SK-N-SH (cell line): ENCODE data around the gene TNFSF11. TPM values are rescaled to one million over a fixed set of nuclear protein-coding genes. Genes with fewer than 3 reads are reported as not detected.
A peak's percentile ranks its signal among the peaks of the same experiment; 100 is the strongest.

Experiments used
- CTCF ChIA-PET: fragments of 300-600, 350-600 bp; formaldehyde crosslinking; extraction: SDS; loops from one replicate; lab custom pipeline; 2021; lab: Yijun Ruan, JAX
- POLR2A ChIA-PET: fragments of 350-600 bp; sonication (Branson Sonifier 250); formaldehyde crosslinking; extraction: SDS; loops from one replicate; lab custom pipeline; 2020; ENCODE audit warnings: antibody characterized with exemption, inconsistent platforms; lab: Yijun Ruan, JAX
- DNase-seq: peaks from one replicate; pipeline ENCODE4 v3.0.0; 2012
- H2AFZ ChIP-seq: fragments of 200-600 bp; sonication (generic); 2 replicates; pipeline ENCODE4 v1.8.1; 2016; ENCODE audit warnings: antibody characterized with exemption, mild to moderate bottlenecking, low read depth
- H3F3A ChIP-seq: fragments of 200-600 bp; sonication (generic); replicated peaks from 2 replicates; pipeline ENCODE3; 2016; ENCODE audit warnings: antibody characterized with exemption, mild to moderate bottlenecking; ENCODE audit not compliant: insufficient read depth
- H3K27ac ChIP-seq, 2 experiments: fragments of 200-500 bp in 1 of 2; fragments of 200-600 bp in 1 of 2; sonication (Bioruptor generic) in 1 of 2; sonication (generic), shearing (Covaris generic) in 1 of 2; 2 replicates each; pipeline versions ENCODE4 v1.5.1 to v1.6.1; 2014 to 2016; ENCODE audit warnings: low read depth in 2 of 2, inconsistent platforms in 1 of 2, low read length in 1 of 2, mild to moderate bottlenecking in 1 of 2, mixed read lengths in 1 of 2
- H3K27me3 ChIP-seq: fragments of 200-600 bp; sonication (generic), shearing (Covaris generic); 2 replicates; pipeline ENCODE4 v1.6.1; 2016; ENCODE audit warnings: mixed run types; ENCODE audit not compliant: insufficient read depth
- H3K36me3 ChIP-seq, 2 experiments: fragments of 200-500 bp in 1 of 2; fragments of 200-600 bp in 1 of 2; sonication (Bioruptor generic) in 1 of 2; sonication (generic) in 1 of 2; replicated peaks in 1 of 2; 2 replicates each; pipeline versions ENCODE3 to v1.5.1; 2014 to 2016; ENCODE audit warnings: low read length in 1 of 2, mild to moderate bottlenecking in 1 of 2; ENCODE audit not compliant: insufficient read depth in 2 of 2, control insufficient read depth in 1 of 2
- H3K4me1 ChIP-seq, 2 experiments: fragments of 200-500 bp in 1 of 2; fragments of 200-600 bp in 1 of 2; sonication (Bioruptor generic) in 1 of 2; sonication (generic), shearing (Covaris generic) in 1 of 2; 2 replicates each; pipeline versions ENCODE4 v1.5.1 to v1.6.1; 2014 to 2016; ENCODE audit warnings: low read depth in 1 of 2, low read length in 1 of 2, mixed run types in 1 of 2; ENCODE audit not compliant: insufficient read depth in 2 of 2, control insufficient read depth in 1 of 2
- H3K4me2 ChIP-seq: fragments of 200-600 bp; sonication (generic), shearing (Covaris generic); 2 replicates; pipeline ENCODE4 v1.6.1; 2017; ENCODE audit warnings: mixed run types
- H3K4me3 ChIP-seq, 2 experiments: fragments of 200-500 bp in 1 of 2; fragments of 200-600 bp in 1 of 2; sonication (Bioruptor generic) in 1 of 2; sonication (generic), shearing (Covaris generic) in 1 of 2; 2 replicates each; pipeline versions ENCODE4 v1.5.1 to v1.8.1; 2014 to 2016; ENCODE audit warnings: low read depth in 2 of 2, inconsistent platforms in 1 of 2, low read length in 1 of 2, mild to moderate bottlenecking in 1 of 2, mixed read lengths in 1 of 2, moderate library complexity in 1 of 2
- H3K79me2 ChIP-seq: fragments of 200-600 bp; sonication (generic); 2 replicates; pipeline ENCODE4 v1.8.1; 2017; ENCODE audit warnings: mild to moderate bottlenecking; ENCODE audit not compliant: insufficient read depth
- H3K9ac ChIP-seq: fragments of 200-600 bp; sonication (generic); 2 replicates; pipeline ENCODE4 v1.6.1; 2017; ENCODE audit warnings: mixed run types
- H3K9me2 ChIP-seq: fragments of 200-600 bp; sonication (generic); 2 replicates; pipeline ENCODE4 v1.6.1; 2017; ENCODE audit warnings: mixed run types
- H3K9me3 ChIP-seq: fragments of 200-600 bp; sonication (generic); 2 replicates; pipeline ENCODE4 v1.6.1; 2017; ENCODE audit warnings: mixed run types, mild to moderate bottlenecking, moderate library complexity
- H4K20me1 ChIP-seq: fragments of 200-600 bp; sonication (generic); 2 replicates; pipeline ENCODE4 v1.6.1; 2017; ENCODE audit warnings: mild to moderate bottlenecking, mixed run types; ENCODE audit not compliant: insufficient read depth
- ELF1 ChIP-seq: IDR thresholded peaks from 2 replicates; pipeline ENCODE4 v1.4.0; 2012
- EP300 ChIP-seq, 2 experiments: IDR thresholded peaks; 2 replicates each; pipeline versions ENCODE4 v1.4.0 to v1.6.1; 2012; ENCODE audit warnings: borderline replicate concordance in 1 of 2, low read depth in 1 of 2, low read length in 1 of 2
- EZH2phosphoT487 ChIP-seq: fragments of 200-600 bp; sonication (generic); IDR thresholded peaks from 2 replicates; pipeline ENCODE4 v1.6.1; 2017; ENCODE audit warnings: low read depth, mixed run types, mild to moderate bottlenecking, antibody characterized with exemption, moderate library complexity, borderline replicate concordance
- FOXJ3 ChIP-seq: sonication (generic); formaldehyde crosslinking; IDR thresholded peaks from 2 replicates; pipeline ENCODE4 v1.5.1; 2020; ENCODE audit warnings: mild to moderate bottlenecking, missing genetic modification reagents
- GABPA ChIP-seq: IDR thresholded peaks from 2 replicates; pipeline ENCODE4 v1.4.0; 2012; ENCODE audit warnings: low read depth, mild to moderate bottlenecking
- JUND ChIP-seq: IDR thresholded peaks from 2 replicates; pipeline ENCODE4 v1.4.0; 2012
- MAX ChIP-seq: IDR thresholded peaks from 2 replicates; pipeline ENCODE4 v1.4.0; 2012; ENCODE audit warnings: low read depth
- MEF2A ChIP-seq: IDR thresholded peaks from 2 replicates; pipeline ENCODE4 v1.4.0; 2012; ENCODE audit warnings: low read depth, borderline replicate concordance
- MXI1 ChIP-seq: IDR thresholded peaks from 2 replicates; pipeline ENCODE4 v1.6.1; 2012; ENCODE audit warnings: mild to moderate bottlenecking, low read depth, low read length, improper control_type of control experiment
- NFIC ChIP-seq: IDR thresholded peaks from 2 replicates; pipeline ENCODE4 v1.4.0; 2012; ENCODE audit warnings: borderline replicate concordance
- NRF1 ChIP-seq: IDR thresholded peaks from 2 replicates; pipeline ENCODE4 v1.6.1; 2012; ENCODE audit warnings: low read depth, mild to moderate bottlenecking, low read length
- POLR2AphosphoS5 ChIP-seq: IDR thresholded peaks from 2 replicates; pipeline ENCODE4 v1.6.1; 2012; ENCODE audit warnings: low read depth, low read length
- RCOR1 ChIP-seq: fragments of 150-350 bp; IDR thresholded peaks from 2 replicates; pipeline ENCODE4 v1.6.1; 2017; ENCODE audit warnings: antibody characterized with exemption, low read length
- RXRA ChIP-seq: IDR thresholded peaks from 2 replicates; pipeline ENCODE4 v1.4.0; 2012; ENCODE audit warnings: low read depth, mild to moderate bottlenecking, borderline replicate concordance
- SIN3A ChIP-seq: IDR thresholded peaks from 2 replicates; pipeline ENCODE4 v1.6.1; 2012; ENCODE audit warnings: low read depth, mild to moderate bottlenecking, low read length, moderate library complexity, borderline replicate concordance
- SMC3 ChIP-seq: IDR thresholded peaks from 2 replicates; pipeline ENCODE4 v1.6.1; 2012; ENCODE audit warnings: low read depth, low read length, improper control_type of control experiment
- TCF12 ChIP-seq: IDR thresholded peaks from 2 replicates; pipeline ENCODE4 v1.4.0; 2012
- WGBS: methylation state at CpG from one replicate; pipeline ENCODE4 v1.1.6; 2017; ENCODE audit warnings: low lambda C conversion rate; 5-methylcytosine and 5-hydroxymethylcytosine counted together
- polyA plus RNA-seq, 3 experiments: library from polyadenylated mRNA; depleted of rRNA; stranded (reverse); fragments of >200 nt; gene quantifications; 2 replicates each; pipeline ENCODE4 v1.2.3, GENCODE V29; 2012
- TF ChIP-seq, protein P1 (sequence below): IDR thresholded peaks from 2 replicates; pipeline ENCODE4; 2012
- TF ChIP-seq, protein P2 (sequence below): IDR thresholded peaks from 2 replicates; pipeline ENCODE4 v1.4.0; 2012; ENCODE audit warnings: low read depth, borderline replicate concordance
- TF ChIP-seq, protein P3 (sequence below): IDR thresholded peaks from 2 replicates; pipeline ENCODE4 v1.4.0; 2012; ENCODE audit warnings: low read depth, borderline replicate concordance

The TNFSF11 gene
- polyA plus RNA-seq, 1 of the 3 experiments (the other 2 are of a cell fraction), result not detected

DNA sequence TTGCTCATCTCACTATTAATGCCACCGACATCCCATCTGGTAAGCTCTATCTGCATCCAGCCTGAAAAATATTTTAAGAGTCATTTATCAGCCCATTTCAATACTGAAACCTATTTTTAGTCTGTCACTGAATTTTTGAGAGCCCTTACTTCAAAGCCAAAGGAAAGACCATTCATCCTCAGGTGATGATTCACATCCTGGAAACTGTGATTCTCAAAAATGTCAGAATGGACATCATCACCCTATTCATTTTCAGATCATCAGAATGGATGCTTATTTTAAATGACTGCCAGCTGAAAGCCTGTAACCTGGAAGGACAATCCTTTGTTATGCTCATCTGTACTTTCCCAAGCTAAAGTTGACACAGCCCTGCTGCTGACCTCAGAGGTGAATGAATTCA, 27.0 kb downstream of the TNFSF11 start:
- DNase-seq, result no peak
- 9% methylated on average over 1 of the region's 1 CpG for WGBS

DNA sequence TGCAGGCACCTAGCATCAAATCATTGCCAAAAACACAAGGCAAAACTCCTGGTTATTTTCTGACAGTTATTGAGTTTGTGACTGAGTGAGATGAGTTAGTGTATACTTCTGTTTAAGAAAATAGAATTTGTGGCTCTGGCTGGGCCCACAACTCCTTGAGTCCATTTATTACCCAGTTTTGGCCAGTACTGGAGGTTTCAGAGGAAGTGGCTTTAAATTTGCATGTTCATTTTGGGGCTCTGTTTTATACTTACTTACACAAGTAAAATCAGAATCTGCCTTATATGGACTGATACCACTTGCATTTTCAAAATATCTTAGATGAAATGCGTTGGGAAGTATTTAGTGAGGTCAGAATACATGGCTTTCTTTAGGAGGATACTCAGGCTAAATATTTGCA, 29.0 kb downstream of the TNFSF11 start:
- no peaks in the 10 kb centered on the region for H3K36me3 ChIP-seq

More for the DNA sequence above, 27.0 kb downstream of the TNFSF11 start:
- TF ChIP-seq FOXJ3 (CRISPR knock-in tag), result no peak
- no peak for TF ChIP-seq MAX
- TF ChIP-seq EP300 (IDR thresholded peaks at IDR 0.05; ENCODE audit: borderline replicate concordance in 1 of 2, low read depth in 1 of 2, low read length in 1 of 2), result no peak
- TF ChIP-seq, protein P1, sequence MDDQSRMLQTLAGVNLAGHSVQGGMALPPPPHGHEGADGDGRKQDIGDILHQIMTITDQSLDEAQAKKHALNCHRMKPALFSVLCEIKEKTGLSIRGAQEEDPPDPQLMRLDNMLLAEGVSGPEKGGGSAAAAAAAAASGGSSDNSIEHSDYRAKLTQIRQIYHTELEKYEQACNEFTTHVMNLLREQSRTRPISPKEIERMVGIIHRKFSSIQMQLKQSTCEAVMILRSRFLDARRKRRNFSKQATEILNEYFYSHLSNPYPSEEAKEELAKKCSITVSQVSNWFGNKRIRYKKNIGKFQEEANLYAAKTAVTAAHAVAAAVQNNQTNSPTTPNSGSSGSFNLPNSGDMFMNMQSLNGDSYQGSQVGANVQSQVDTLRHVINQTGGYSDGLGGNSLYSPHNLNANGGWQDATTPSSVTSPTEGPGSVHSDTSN, result peak; percentile 66
- TF ChIP-seq JUND, result peak; percentile 19; the same call in 1 of the 2 replicates
- TF ChIP-seq MXI1, result no peak
- no peak for TF ChIP-seq NFIC
- TF ChIP-seq TCF12, result peak; percentile 22; the same call in 1 of the 2 replicates
- H3K27me3 ChIP-seq, result no peaks in the 10 kb centered on the region
- H3K4me2 ChIP-seq, result peak overlapping the region; percentile 52
- H3K4me3 ChIP-seq, result no peak overlapping the region
- H3K4me1 ChIP-seq, result no peaks in the 10 kb centered on the region
- no peaks in the 10 kb centered on the region for H3K36me3 ChIP-seq
- H2AFZ ChIP-seq, result 0 out of 2 replicates have a peak overlapping the region, but pooled peaks have one; percentile 46
- no peaks in the 10 kb centered on the region for H3K79me2 ChIP-seq
- POLR2A ChIA-PET, result no interaction called here
- no peak overlapping the region for H3K9ac ChIP-seq
- CTCF ChIA-PET, result interaction anchor here (0.7 kb wide), 1 partner anchor 42 kb away, joined by 3 read pairs; no protein-coding TSS in a partner anchor
- no peak overlapping the region for H3K27ac ChIP-seq
- H3F3A ChIP-seq, result peaks cover 9% of the 10 kb centered on the region
- H3K9me3 ChIP-seq, result no peaks in the 10 kb centered on the region
- no peaks in the 10 kb centered on the region for H4K20me1 ChIP-seq
- no peaks in the 10 kb centered on the region for H3K9me2 ChIP-seq

More for the DNA sequence above, 29.0 kb downstream of the TNFSF11 start:
- Histone ChIP-seq H2AFZ (no peak overlapping the region), H3K9me2 (no peaks in the 10 kb centered on the region), H3K9me3 (no peaks in the 10 kb centered on the region), H3K27ac (no peak overlapping the region), H3K79me2 (no peaks in the 10 kb centered on the region), H3F3A (peaks cover 9% of the 10 kb centered on the region), H3K4me1 (no peaks in the 10 kb centered on the region), H3K4me2 (no peak overlapping the region), H3K27me3 (no peaks in the 10 kb centered on the region), H4K20me1 (no peaks in the 10 kb centered on the region), H3K4me3 (no peak overlapping the region), H3K9ac (no peak overlapping the region)
- no peak for DNase-seq
- TF ChIP-seq EZH2phosphoT487 (no peak), RCOR1 (no peak), RXRA (no peak), GABPA (no peak), MEF2A (no peak), NFIC (no peak), EP300 (IDR thresholded peaks at IDR 0.05; ENCODE audit: borderline replicate concordance in 1 of 2, low read depth in 1 of 2, low read length in 1 of 2) (no peak), POLR2AphosphoS5 (no peak), SIN3A (no peak), SMC3 (no peak), ELF1 (no peak), FOXJ3 (CRISPR knock-in tag) (no peak), NRF1 (no peak), MAX (no peak)
- TF ChIP-seq, protein P2, sequence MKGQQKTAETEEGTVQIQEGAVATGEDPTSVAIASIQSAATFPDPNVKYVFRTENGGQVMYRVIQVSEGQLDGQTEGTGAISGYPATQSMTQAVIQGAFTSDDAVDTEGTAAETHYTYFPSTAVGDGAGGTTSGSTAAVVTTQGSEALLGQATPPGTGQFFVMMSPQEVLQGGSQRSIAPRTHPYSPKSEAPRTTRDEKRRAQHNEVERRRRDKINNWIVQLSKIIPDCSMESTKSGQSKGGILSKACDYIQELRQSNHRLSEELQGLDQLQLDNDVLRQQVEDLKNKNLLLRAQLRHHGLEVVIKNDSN, result no peak
- TF ChIP-seq, protein P3, sequence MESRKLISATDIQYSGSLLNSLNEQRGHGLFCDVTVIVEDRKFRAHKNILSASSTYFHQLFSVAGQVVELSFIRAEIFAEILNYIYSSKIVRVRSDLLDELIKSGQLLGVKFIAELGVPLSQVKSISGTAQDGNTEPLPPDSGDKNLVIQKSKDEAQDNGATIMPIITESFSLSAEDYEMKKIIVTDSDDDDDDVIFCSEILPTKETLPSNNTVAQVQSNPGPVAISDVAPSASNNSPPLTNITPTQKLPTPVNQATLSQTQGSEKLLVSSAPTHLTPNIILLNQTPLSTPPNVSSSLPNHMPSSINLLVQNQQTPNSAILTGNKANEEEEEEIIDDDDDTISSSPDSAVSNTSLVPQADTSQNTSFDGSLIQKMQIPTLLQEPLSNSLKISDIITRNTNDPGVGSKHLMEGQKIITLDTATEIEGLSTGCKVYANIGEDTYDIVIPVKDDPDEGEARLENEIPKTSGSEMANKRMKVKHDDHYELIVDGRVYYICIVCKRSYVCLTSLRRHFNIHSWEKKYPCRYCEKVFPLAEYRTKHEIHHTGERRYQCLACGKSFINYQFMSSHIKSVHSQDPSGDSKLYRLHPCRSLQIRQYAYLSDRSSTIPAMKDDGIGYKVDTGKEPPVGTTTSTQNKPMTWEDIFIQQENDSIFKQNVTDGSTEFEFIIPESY, result no peak
- WGBS, result 85% methylated on average over 1 of the region's 1 CpG
- CTCF ChIA-PET, result interaction anchor here (1.3 kb wide), 1 partner anchor 12 kb away, joined by 4 read pairs; no protein-coding TSS in a partner anchor
- POLR2A ChIA-PET, result no interaction called here
